H1 (cell line): ENCODE results near the gene MAGI1.

Experiments
- CTBP2 ChIP-seq: IDR thresholded peaks from 2 replicates; pipeline ENCODE4 v1.7.0; 2011; ENCODE audit warnings: borderline replicate concordance, mild to moderate bottlenecking, moderate library complexity, mixed read lengths, low read length; ENCODE audit not compliant: insufficient read depth, insufficient read length
- CTCF ChIP-seq, 3 experiments: IDR thresholded peaks; 1 replicate in 2 of 3; 2 replicates in 1 of 3; pipeline versions ENCODE4 v1.5.1 to v1.6.1; 2011; ENCODE audit warnings: low read length in 3 of 3, mild to moderate bottlenecking in 3 of 3, inconsistent platforms in 2 of 3, low read depth in 1 of 3, moderate library complexity in 1 of 3; ENCODE audit not compliant: insufficient read depth in 1 of 3; ENCODE audit errors: control extremely low read depth in 1 of 3
- GABPA ChIP-seq: IDR thresholded peaks from 2 replicates; pipeline ENCODE4 v1.6.1; 2011; ENCODE audit warnings: mild to moderate bottlenecking, low read length, moderate library complexity, borderline replicate concordance; ENCODE audit not compliant: insufficient read depth
- JUND ChIP-seq: IDR thresholded peaks from 2 replicates; pipeline ENCODE4 v1.6.1; 2011; ENCODE audit warnings: mild to moderate bottlenecking, improper control_type of control experiment, low read length
- PHF8 ChIP-seq: fragments of 200-600 bp; sonication (generic); conservative IDR thresholded peaks from 2 replicates; pipeline ENCODE4 v1.7.1; 2012; ENCODE audit warnings: low read depth, mild to moderate bottlenecking, inconsistent platforms, low read length, moderate library complexity
- POLR2A ChIP-seq, 2 experiments: IDR thresholded peaks; 1 replicate in 1 of 2; 2 replicates in 1 of 2; pipeline ENCODE4 v1.6.1; 2011; ENCODE audit warnings: low read depth in 2 of 2, low read length in 2 of 2, mild to moderate bottlenecking in 2 of 2; ENCODE audit errors: control extremely low read depth in 1 of 2
- RAD21 ChIP-seq, 2 experiments: IDR thresholded peaks in 1 of 2; conservative IDR thresholded peaks in 1 of 2; 2 replicates each; pipeline ENCODE4 v1.6.1; 2011; ENCODE audit warnings: low read depth in 2 of 2, low read length in 2 of 2, improper control_type of control experiment in 1 of 2, inconsistent platforms in 1 of 2, mild to moderate bottlenecking in 1 of 2, moderate library complexity in 1 of 2
- SAP30 ChIP-seq: fragments of 300-600 bp; sonication (generic); IDR thresholded peaks from 2 replicates; pipeline ENCODE4 v1.7.1; 2012; ENCODE audit warnings: low read length, moderate library complexity, mild to moderate bottlenecking, inconsistent platforms; ENCODE audit not compliant: insufficient read depth, insufficient replicate concordance
- SP2 ChIP-seq: IDR thresholded peaks from 2 replicates; pipeline ENCODE4 v1.6.1; 2012; ENCODE audit warnings: mild to moderate bottlenecking, low read length, inconsistent platforms
- SRF ChIP-seq: IDR thresholded peaks from 2 replicates; pipeline ENCODE4 v1.6.1; 2011; ENCODE audit warnings: mild to moderate bottlenecking, low read depth, low read length, moderate library complexity
- YY1 ChIP-seq: IDR thresholded peaks from 2 replicates; pipeline ENCODE4 v1.6.1; 2011; ENCODE audit warnings: low read depth, mild to moderate bottlenecking, low read length

- TF ChIP-seq CTCF (IDR thresholded peaks at IDR 0.05; ENCODE audit: control extremely low read depth in 1 of 3, insufficient read depth in 1 of 3, low read depth in 1 of 3, low read length in 3 of 3): no peak
- TF ChIP-seq PHF8: no peak
- no peak for TF ChIP-seq CTBP2
- no peak for TF ChIP-seq GABPA
- TF ChIP-seq POLR2A (IDR thresholded peaks at IDR 0.05; ENCODE audit: control extremely low read depth in 1 of 2, low read depth in 2 of 2, low read length in 2 of 2): no peak
- TF ChIP-seq RAD21 (IDR thresholded peaks at IDR 0.05 in 1 of 2, conservative IDR thresholded peaks at IDR 0.05 in 1 of 2; ENCODE audit: low read depth in 2 of 2, low read length in 2 of 2): no peak
- TF ChIP-seq SAP30: no peak
- TF ChIP-seq JUND: no peak
- no peak for TF ChIP-seq SP2
- no peak for TF ChIP-seq SRF
- no peak for TF ChIP-seq YY1
Measured at GRCh38 chr3:65978116-65978515, 60.6 kb downstream of the MAGI1 start.
